A673 (cell line): Measurements from ENCODE around the gene GPI. TPM values are rescaled to one million over a fixed set of nuclear protein-coding genes. Genes with fewer than 3 reads are reported as not detected.
A peak's percentile ranks its signal among the peaks of the same experiment; 100 is the strongest.

Experiments used
- BruUV-seq: library from RNA; stranded (reverse); fragments of 400-500 nt; replicated peaks from 2 replicates; lab custom pipeline; 2021; lab: Mats Ljungman, UMichigan
- CTCF ChIA-PET: fragments of 300-600 bp; sonication (Branson Sonifier 250); formaldehyde crosslinking; loops from one replicate; lab custom pipeline; 2022; ENCODE audit warnings: antibody characterized with exemption; lab: Charles Lee
- POLR2A ChIA-PET: fragments of 300-600 bp; sonication (Branson Sonifier 250); formaldehyde crosslinking; loops from one replicate; lab custom pipeline; 2022; ENCODE audit warnings: antibody characterized with exemption; ENCODE audit not compliant: low non-redundant PET; lab: Charles Lee
- DNase-seq: peaks from one replicate; pipeline ENCODE4 v3.0.0-alpha.2; 2015; ENCODE audit warnings: low spot score
- H3K27ac ChIP-seq: fragments of 200-600 bp; sonication (generic); 2 replicates; pipeline ENCODE4 v1.5.1; 2016; ENCODE audit warnings: mixed run types, low read depth, mild to moderate bottlenecking, mixed read lengths, antibody characterized with exemption, low read length; ENCODE audit not compliant: poor library complexity, severe bottlenecking
- H3K27me3 ChIP-seq: fragments of 200-600 bp; sonication (generic); replicated peaks from 2 replicates; pipeline ENCODE4 v1.6.1; 2017; ENCODE audit warnings: mixed run types, low read depth, mild to moderate bottlenecking, mixed read lengths, antibody characterized with exemption, low read length; ENCODE audit not compliant: insufficient read depth, poor library complexity
- H3K36me3 ChIP-seq: fragments of 200-600 bp; sonication (generic); 2 replicates; pipeline ENCODE4 v1.6.1; 2016; ENCODE audit warnings: mixed run types, mild to moderate bottlenecking, mixed read lengths, antibody characterized with exemption, low read length; ENCODE audit not compliant: insufficient read depth, poor library complexity, severe bottlenecking
- H3K4me1 ChIP-seq: fragments of 200-600 bp; sonication (generic); 2 replicates; pipeline ENCODE4 v1.6.1; 2017; ENCODE audit warnings: mixed run types, mild to moderate bottlenecking, mixed read lengths, antibody characterized with exemption, low read length; ENCODE audit not compliant: insufficient read depth, poor library complexity, severe bottlenecking
- H3K4me3 ChIP-seq: fragments of 200-600 bp; sonication (generic); 2 replicates; pipeline ENCODE4 v1.5.1; 2016; ENCODE audit warnings: low read depth, mixed run types, mild to moderate bottlenecking, mixed read lengths, low read length; ENCODE audit not compliant: poor library complexity, severe bottlenecking
- H3K9me3 ChIP-seq: fragments of 200-600 bp; sonication (generic); 2 replicates; pipeline ENCODE4 v1.6.1; 2016; ENCODE audit warnings: mixed run types, low read depth, mild to moderate bottlenecking, mixed read lengths, antibody characterized with exemption, low read length; ENCODE audit not compliant: poor library complexity, severe bottlenecking
- CTCF ChIP-seq: fragments of 300-800, 200-600 bp; sonication (generic); conservative IDR thresholded peaks from 2 replicates; pipeline ENCODE4 v1.5.1; 2017; ENCODE audit warnings: low read depth, mild to moderate bottlenecking, antibody characterized with exemption, low read length, moderate library complexity, mixed read lengths
- EZH2 ChIP-seq: fragments of 200-600 bp; sonication (generic); IDR thresholded peaks from 2 replicates; pipeline ENCODE4 v1.6.1; 2017; ENCODE audit warnings: borderline replicate concordance, low read depth, mild to moderate bottlenecking, mixed read lengths, antibody characterized with exemption, low read length; ENCODE audit not compliant: poor library complexity, severe bottlenecking
- intact Hi-C: fragments of 100-400 bp; cut with micrococcal nuclease; formaldehyde crosslinking; loops from one replicate; pipeline ENCODE4 v1.10.0; 2022; ENCODE audit not compliant: unreplicated experiment
- total RNA-seq: library from RNA; stranded (reverse); gene quantifications from 2 replicates; pipeline ENCODE4 v1.2.3, GENCODE V29; 2021

Gene GPI
- total RNA-seq, 1 experiment from 2014 or later, result 439 TPM

- Histone ChIP-seq H3K4me3 (no peak overlapping the region), H3K36me3 (peaks cover 31% of the 10 kb centered on the region), H3K9me3 (no peaks in the 10 kb centered on the region), H3K27me3 (no peaks in the 10 kb centered on the region), H3K27ac (no peak overlapping the region), H3K4me1 (peaks cover 6% of the 10 kb centered on the region)
- DNase-seq, result no peak
- no TSS peak for BruUV-seq
- POLR2A ChIA-PET, result no interaction called here
- CTCF ChIA-PET, result no interaction called here
- intact Hi-C loops, result no loop called here
- no peak for TF ChIP-seq CTCF
- TF ChIP-seq EZH2, result no peak
Observed at GRCh38 chr19:34402074-34402600, 37.1 kb downstream of the GPI start.

GRCh38 chr19:34403784-34404108 is 38.8 kb downstream of the GPI start:
- Histone ChIP-seq H3K4me1 (peaks cover 6% of the 10 kb centered on the region), H3K4me3 (peak overlapping the region; percentile 80), H3K9me3 (no peaks in the 10 kb centered on the region), H3K27me3 (no peaks in the 10 kb centered on the region), H3K27ac (peak overlapping the region; percentile 57), H3K36me3 (peaks cover 21% of the 10 kb centered on the region)
- no TSS peak for BruUV-seq
- no peak for DNase-seq
- ChIA-PET POLR2A (interaction anchor here (0.6 kb wide), 1 partner anchor 30 kb away, joined by 3 read pairs; no protein-coding TSS in a partner anchor), CTCF (no interaction called here)
- no peak for TF ChIP-seq CTCF
- TF ChIP-seq EZH2, result no peak
- intact Hi-C loops, result no loop called here

GRCh38 chr19:34404109-34404909 is 39.3 kb downstream of the GPI start, which contains the start of gene PDCD2L:
Gene PDCD2L, plus strand, starts transcription at chr19:34404399. Its CDS starts 32 bp downstream, at chr19:34404431.
- CTCF ChIA-PET, result interaction anchor here (0.5 kb wide), 1 partner anchor 1351 kb away, joined by 9 read pairs; no protein-coding TSS in a partner anchor
- DNase-seq, result peak; percentile 95
- Histone ChIP-seq H3K27me3 (no peaks in the 10 kb centered on the region), H3K4me1 (peaks cover 6% of the 10 kb centered on the region), H3K27ac (peak within 1 kb of the TSS; percentile 57), H3K9me3 (no peaks in the 10 kb centered on the region), H3K4me3 (peak within 1 kb of the TSS; percentile 80), H3K36me3 (peaks cover 23% of the 10 kb centered on the region)
- POLR2A ChIA-PET, result interaction anchor here (0.6 kb wide), 1 partner anchor 29 kb away, joined by 3 read pairs; no protein-coding TSS in a partner anchor
- intact Hi-C loops, result no loop called here
- BruUV-seq, result no TSS peak
- TF ChIP-seq CTCF (no peak), EZH2 (no peak)
